ENCODE results near the gene MYH9. TPM values are rescaled to one million over a fixed set of nuclear protein-coding genes. Genes with fewer than 3 reads are reported as not detected.

MYH9 gene
- total RNA-seq, 1 experiment from 2014 or later: 758 TPM

DNA sequence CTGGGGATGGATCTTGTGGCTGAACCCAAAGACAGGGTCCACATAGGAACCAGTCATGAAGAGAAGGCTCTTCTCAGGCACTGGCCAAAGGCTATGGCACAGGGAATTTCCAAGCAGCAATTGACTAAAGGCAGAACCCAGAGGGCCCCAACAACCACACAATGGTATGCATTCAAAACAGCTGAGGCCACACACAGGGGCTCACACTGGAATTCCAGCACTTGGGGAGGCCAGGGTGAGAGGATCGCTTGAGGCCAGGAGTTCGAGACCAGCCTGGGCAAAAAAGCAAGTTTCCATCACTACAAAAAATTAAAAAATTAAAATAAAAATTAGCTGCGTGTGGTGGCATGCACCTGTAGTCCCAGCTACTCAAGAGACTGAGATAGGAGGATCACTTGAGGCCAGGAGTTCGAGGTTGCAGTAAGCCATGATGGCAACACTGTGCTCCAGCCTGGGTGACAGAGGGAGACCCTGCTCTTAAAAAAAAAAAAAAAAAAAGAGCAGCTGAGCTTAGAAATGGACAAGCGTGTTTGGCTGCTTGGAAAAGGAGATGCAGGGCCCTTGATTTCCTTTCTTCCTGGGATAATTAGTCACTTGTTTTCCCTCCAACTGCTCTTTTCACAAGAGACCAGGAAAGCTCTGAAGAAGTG is 44.6 kb downstream of the MYH9 start:
- Histone ChIP-seq H3K9me2 (ENCODE audit: insufficient read depth) (no peaks in the 10 kb centered on the region), H3K4me2 (no peak overlapping the region), H3K27ac (no peak overlapping the region), H3K4me3 (no peak overlapping the region), H2AFZ (no peak overlapping the region), H3F3A (ENCODE audit: insufficient read depth, low read depth) (peaks cover 96% of the 10 kb centered on the region), H3K27me3 (ENCODE audit: insufficient read depth, low read depth) (no peaks in the 10 kb centered on the region), H3K36me3 (ENCODE audit: low read depth) (peaks cover 73% of the 10 kb centered on the region), H3K9me3 (ENCODE audit: insufficient read depth, low read depth) (no peaks in the 10 kb centered on the region), H3K79me2 (ENCODE audit: low read depth) (peaks cover 96% of the 10 kb centered on the region), H3K4me1 (replicated peaks; ENCODE audit: insufficient read depth) (no peaks in the 10 kb centered on the region), H4K20me1 (ENCODE audit: insufficient read depth) (peaks cover 97% of the 10 kb centered on the region)
- ChIA-PET POLR2A (ENCODE audit: unreplicated experiment) (interaction anchor here (0.6 kb wide), 1 partner anchor 122 kb away, joined by 5 read pairs; no protein-coding TSS in a partner anchor), CTCF (interaction anchor here (0.7 kb wide), 1 partner anchor 23 kb away, joined by 3 read pairs; no protein-coding TSS in a partner anchor)
- TF ChIP-seq, protein P1, sequence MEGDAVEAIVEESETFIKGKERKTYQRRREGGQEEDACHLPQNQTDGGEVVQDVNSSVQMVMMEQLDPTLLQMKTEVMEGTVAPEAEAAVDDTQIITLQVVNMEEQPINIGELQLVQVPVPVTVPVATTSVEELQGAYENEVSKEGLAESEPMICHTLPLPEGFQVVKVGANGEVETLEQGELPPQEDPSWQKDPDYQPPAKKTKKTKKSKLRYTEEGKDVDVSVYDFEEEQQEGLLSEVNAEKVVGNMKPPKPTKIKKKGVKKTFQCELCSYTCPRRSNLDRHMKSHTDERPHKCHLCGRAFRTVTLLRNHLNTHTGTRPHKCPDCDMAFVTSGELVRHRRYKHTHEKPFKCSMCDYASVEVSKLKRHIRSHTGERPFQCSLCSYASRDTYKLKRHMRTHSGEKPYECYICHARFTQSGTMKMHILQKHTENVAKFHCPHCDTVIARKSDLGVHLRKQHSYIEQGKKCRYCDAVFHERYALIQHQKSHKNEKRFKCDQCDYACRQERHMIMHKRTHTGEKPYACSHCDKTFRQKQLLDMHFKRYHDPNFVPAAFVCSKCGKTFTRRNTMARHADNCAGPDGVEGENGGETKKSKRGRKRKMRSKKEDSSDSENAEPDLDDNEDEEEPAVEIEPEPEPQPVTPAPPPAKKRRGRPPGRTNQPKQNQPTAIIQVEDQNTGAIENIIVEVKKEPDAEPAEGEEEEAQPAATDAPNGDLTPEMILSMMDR (conservative IDR thresholded peaks at IDR 0.05): no peak
- BruUV-seq (replicated peaks): no TSS peak
- no peak for DNase-seq
- intact Hi-C loops (cut with micrococcal nuclease; ENCODE audit: unreplicated experiment): no loop called here

- Histone ChIP-seq H4K20me1 (ENCODE audit: insufficient read depth) (peaks cover 100% of the 10 kb centered on the region), H3K4me2 (no peak overlapping the region), H3K4me1 (replicated peaks; ENCODE audit: insufficient read depth) (peaks cover 10% of the 10 kb centered on the region), H3K9me3 (ENCODE audit: insufficient read depth, low read depth) (no peaks in the 10 kb centered on the region), H3K79me2 (ENCODE audit: low read depth) (peaks cover 100% of the 10 kb centered on the region), H3K4me3 (no peak overlapping the region), H3K27me3 (ENCODE audit: insufficient read depth, low read depth) (no peaks in the 10 kb centered on the region), H3K9me2 (ENCODE audit: insufficient read depth) (no peaks in the 10 kb centered on the region), H2AFZ (no peak overlapping the region), H3F3A (ENCODE audit: insufficient read depth, low read depth) (peaks cover 100% of the 10 kb centered on the region), H3K36me3 (ENCODE audit: low read depth) (peaks cover 73% of the 10 kb centered on the region), H3K27ac (no peak overlapping the region)
- CTCF ChIA-PET: no interaction called here
- DNase-seq: no peak
- intact Hi-C loops (cut with micrococcal nuclease; ENCODE audit: unreplicated experiment): no loop called here
- BruUV-seq (replicated peaks): no TSS peak
- TF ChIP-seq, protein P1 (conservative IDR thresholded peaks at IDR 0.05): no peak
- TF ChIP-seq EZH2 (IDR thresholded peaks at IDR 0.05; ENCODE audit: low read depth): no peak
- POLR2A ChIA-PET (ENCODE audit: unreplicated experiment): no interaction called here
Observed at GRCh38 chr22:36341640-36342041, 46.1 kb downstream of the MYH9 start.

GRCh38 chr22:36340621-36341020 is 47.1 kb downstream of the MYH9 start:
- Histone ChIP-seq H3K79me2 (ENCODE audit: low read depth) (peaks cover 100% of the 10 kb centered on the region), H3K27me3 (ENCODE audit: insufficient read depth, low read depth) (no peaks in the 10 kb centered on the region), H3K4me2 (no peak overlapping the region), H4K20me1 (ENCODE audit: insufficient read depth) (peaks cover 100% of the 10 kb centered on the region), H3K9me3 (ENCODE audit: insufficient read depth, low read depth) (no peaks in the 10 kb centered on the region), H3F3A (ENCODE audit: insufficient read depth, low read depth) (peaks cover 100% of the 10 kb centered on the region), H3K4me3 (no peak overlapping the region), H3K27ac (no peak overlapping the region), H3K9me2 (ENCODE audit: insufficient read depth) (no peaks in the 10 kb centered on the region), H2AFZ (no peak overlapping the region), H3K36me3 (ENCODE audit: low read depth) (peaks cover 79% of the 10 kb centered on the region), H3K4me1 (replicated peaks; ENCODE audit: insufficient read depth) (peaks cover 20% of the 10 kb centered on the region)
- no peak for DNase-seq
- TF ChIP-seq, protein P1 (conservative IDR thresholded peaks at IDR 0.05): no peak
- TF ChIP-seq EZH2 (IDR thresholded peaks at IDR 0.05; ENCODE audit: low read depth): no peak
- POLR2A ChIA-PET (ENCODE audit: unreplicated experiment): interaction anchor here (0.6 to 0.7 kb wide), 2 partner anchors 9 to 17 kb away, joined by 5 to 12 read pairs; no protein-coding TSS in a partner anchor
- no TSS peak for BruUV-seq (replicated peaks)
- intact Hi-C loops (cut with micrococcal nuclease; ENCODE audit: unreplicated experiment): no loop called here
- CTCF ChIA-PET: no interaction called here
